ENCODE data around the gene RGS6. TPM values are rescaled to one million over a fixed set of nuclear protein-coding genes. Genes with fewer than 3 reads are reported as not detected.
"Not testable (repeated sequence)": the region's sequence is repeated elsewhere in the genome, so short reads cannot be mapped to it uniquely, and the experiment has no call there.

Gene RGS6
- total RNA-seq: not detected in 2 replicates

DNA sequence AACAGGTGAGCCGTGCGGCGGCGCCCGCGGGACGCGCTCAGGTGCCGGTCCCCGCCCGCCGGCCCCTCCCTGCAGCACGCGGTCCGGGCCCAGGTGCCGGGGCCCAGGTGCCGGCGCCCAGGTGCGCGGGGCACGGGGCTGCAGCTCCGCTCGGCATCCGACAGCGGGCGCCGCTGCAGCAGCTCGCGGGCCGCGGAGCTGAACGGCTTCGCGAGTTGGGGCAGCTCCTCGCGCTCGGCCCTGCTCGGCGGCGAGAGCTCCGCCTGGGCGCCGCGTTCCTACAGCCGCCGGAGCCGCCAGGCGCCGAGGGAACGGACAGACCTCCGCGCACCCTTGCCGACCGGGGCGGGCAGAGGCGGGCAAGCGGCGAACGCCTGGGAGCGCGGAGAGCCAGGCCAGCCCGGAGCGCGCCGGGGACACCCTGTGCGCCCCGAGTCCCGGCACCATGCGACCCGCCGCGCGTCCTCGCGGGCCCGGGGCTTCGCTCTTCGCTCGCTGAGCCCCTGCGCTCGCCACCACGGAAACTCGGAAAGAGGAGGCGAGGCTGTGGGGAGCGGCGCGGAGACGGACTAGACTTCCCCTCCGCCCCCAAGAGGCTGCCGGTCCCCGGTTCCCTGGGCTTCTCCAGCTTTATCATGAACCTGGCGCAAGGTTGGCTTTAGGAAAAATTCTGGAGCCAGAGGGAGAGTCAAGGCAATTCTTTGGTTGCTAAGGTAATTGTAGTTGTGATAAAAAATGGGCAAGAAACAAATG, at the start of gene RGS6:
Gene RGS6, plus strand, starts transcription at position 201 of the 753 bp plus-strand sequence.
- ATAC-seq (ENCODE audit: low read depth) (peak; percentile 37), DNase-seq (peak; percentile 17)
- ChIA-PET CTCF (no interaction called here), POLR2A (no interaction called here)
- no peaks in the 10 kb centered on the region for H3K36me3 Mint-ChIP-seq (ENCODE audit: low read depth)
- TF ChIP-seq, protein P1, sequence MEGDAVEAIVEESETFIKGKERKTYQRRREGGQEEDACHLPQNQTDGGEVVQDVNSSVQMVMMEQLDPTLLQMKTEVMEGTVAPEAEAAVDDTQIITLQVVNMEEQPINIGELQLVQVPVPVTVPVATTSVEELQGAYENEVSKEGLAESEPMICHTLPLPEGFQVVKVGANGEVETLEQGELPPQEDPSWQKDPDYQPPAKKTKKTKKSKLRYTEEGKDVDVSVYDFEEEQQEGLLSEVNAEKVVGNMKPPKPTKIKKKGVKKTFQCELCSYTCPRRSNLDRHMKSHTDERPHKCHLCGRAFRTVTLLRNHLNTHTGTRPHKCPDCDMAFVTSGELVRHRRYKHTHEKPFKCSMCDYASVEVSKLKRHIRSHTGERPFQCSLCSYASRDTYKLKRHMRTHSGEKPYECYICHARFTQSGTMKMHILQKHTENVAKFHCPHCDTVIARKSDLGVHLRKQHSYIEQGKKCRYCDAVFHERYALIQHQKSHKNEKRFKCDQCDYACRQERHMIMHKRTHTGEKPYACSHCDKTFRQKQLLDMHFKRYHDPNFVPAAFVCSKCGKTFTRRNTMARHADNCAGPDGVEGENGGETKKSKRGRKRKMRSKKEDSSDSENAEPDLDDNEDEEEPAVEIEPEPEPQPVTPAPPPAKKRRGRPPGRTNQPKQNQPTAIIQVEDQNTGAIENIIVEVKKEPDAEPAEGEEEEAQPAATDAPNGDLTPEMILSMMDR (IDR thresholded peaks at IDR 0.05): no peak
- H3K9me3 Mint-ChIP-seq: no peaks in the 10 kb centered on the region
- peaks cover 50% of the 10 kb centered on the region for H3K27me3 Mint-ChIP-seq
- H3K4me3 Mint-ChIP-seq: peak within 1 kb of the TSS; percentile 13
- peaks cover 12% of the 10 kb centered on the region for H3K4me1 Mint-ChIP-seq
- H3K27ac Mint-ChIP-seq: no peak within 1 kb of the TSS
- intact Hi-C loops (cut with micrococcal nuclease): no loop called here

DNA sequence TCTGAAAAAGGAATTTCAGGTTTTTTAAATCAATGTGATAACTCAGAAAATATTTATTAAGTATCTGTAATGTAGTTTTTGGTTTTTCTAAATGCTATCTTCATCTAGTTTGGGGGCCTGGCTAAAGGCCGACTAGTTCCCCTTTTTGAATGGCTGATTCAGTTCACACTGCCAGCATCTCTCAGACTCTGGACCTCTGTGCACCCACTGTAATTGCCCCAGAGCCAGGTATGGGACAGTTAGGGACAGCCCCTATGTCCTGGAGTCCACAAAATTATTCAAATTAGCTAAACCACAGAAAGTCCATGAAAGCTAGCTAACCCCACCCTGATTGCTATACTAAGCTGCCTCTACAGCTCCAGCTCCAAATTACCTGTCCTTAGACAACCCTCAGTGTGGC, 49.1 kb upstream of the RGS6 start:
- ATAC-seq (ENCODE audit: low read depth): no peak
- Mint-ChIP-seq H3K4me1 (no peaks in the 10 kb centered on the region), H3K27ac (no peak overlapping the region), H3K27me3 (peaks cover 22% of the 10 kb centered on the region), H3K4me3 (no peak overlapping the region), H3K36me3 (ENCODE audit: low read depth) (no peaks in the 10 kb centered on the region), H3K9me3 (peaks cover 15% of the 10 kb centered on the region)
- intact Hi-C loops (cut with micrococcal nuclease): no loop called here
- ChIA-PET CTCF (no interaction called here), POLR2A (no interaction called here)
- TF ChIP-seq, protein P1 (IDR thresholded peaks at IDR 0.05): no peak
- no peak for DNase-seq

DNA sequence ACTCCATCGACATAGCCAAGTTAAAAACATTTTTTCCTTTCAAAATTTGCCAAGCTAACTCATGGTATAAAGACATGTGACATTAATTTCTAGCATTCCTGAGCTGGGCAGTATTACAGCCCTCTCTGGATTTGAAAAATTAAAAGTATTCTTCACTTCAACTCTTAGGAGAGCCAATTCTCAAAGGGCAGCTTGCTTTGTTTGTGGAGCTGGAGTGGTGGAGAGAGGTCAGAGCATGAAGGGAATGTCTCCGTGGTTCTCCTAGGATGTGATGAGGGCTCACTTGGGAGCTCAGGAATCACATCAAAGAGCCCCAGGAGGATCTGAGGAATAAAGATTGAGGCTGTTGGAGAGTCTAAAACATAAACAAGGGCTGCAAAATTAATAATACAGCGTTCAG, 46.9 kb upstream of the RGS6 start:
- ChIA-PET POLR2A (no interaction called here), CTCF (no interaction called here)
- Mint-ChIP-seq H3K36me3 (ENCODE audit: low read depth) (no peaks in the 10 kb centered on the region), H3K9me3 (peaks cover 9% of the 10 kb centered on the region), H3K27ac (no peak overlapping the region), H3K4me3 (no peak overlapping the region), H3K4me1 (no peaks in the 10 kb centered on the region), H3K27me3 (peaks cover 15% of the 10 kb centered on the region)
- ATAC-seq (ENCODE audit: low read depth) (no peak), DNase-seq (no peak)
- intact Hi-C loops (cut with micrococcal nuclease): no loop called here
- TF ChIP-seq, protein P1 (IDR thresholded peaks at IDR 0.05): no peak

DNA sequence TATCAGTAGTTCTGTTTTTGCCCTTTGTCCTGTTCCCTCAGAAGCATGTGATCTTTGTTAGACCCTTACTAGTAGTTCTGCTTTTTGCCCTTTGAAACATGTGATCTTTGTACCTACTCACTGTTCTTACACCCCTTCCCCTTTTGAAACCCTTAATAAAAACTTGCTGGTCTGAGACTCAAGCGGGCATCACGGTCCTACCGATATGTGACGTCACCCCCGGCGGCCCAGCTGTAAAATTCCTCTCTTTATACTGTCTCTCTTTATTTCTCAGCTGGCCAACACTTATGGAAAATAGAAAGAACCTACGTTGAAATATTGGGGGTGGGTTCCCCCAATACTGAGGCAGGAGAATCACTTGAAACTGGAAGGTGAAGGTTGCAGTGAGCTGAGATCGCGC, 44.4 kb upstream of the RGS6 start:
- CTCF ChIA-PET; H3K27me3 Mint-ChIP-seq; intact Hi-C loops (cut with micrococcal nuclease); H3K4me3 Mint-ChIP-seq; H3K27ac Mint-ChIP-seq; H3K36me3 Mint-ChIP-seq (ENCODE audit: low read depth); DNase-seq; H3K9me3 Mint-ChIP-seq; ATAC-seq (ENCODE audit: low read depth); H3K4me1 Mint-ChIP-seq: not testable (repeated sequence)
- POLR2A ChIA-PET: interaction anchor here (0.7 kb wide), 1 partner anchor 19 kb away, joined by 3 read pairs; no protein-coding TSS in a partner anchor

DNA sequence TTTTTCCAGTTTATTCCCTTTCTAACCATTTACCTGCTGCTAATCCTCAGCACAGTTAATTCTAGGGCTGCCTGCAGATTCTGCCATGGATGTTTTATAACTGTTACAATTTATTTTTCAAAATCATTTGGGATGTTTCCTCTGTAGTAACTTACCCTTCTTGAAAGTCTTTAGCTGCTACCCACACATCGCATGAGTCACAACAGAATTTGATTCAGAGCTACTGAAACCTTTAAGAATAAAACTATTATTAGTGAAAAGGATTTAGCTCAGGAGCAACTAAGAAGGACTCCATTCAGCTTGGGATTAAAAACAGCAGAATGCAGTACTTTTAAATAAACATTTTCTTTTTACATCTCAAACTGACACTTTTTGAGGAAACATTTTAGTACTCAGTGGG, 41.7 kb upstream of the RGS6 start:
- DNase-seq: no peak
- TF ChIP-seq, protein P1 (IDR thresholded peaks at IDR 0.05): no peak
- Mint-ChIP-seq H3K9me3 (peaks cover 9% of the 10 kb centered on the region), H3K27me3 (peaks cover 13% of the 10 kb centered on the region), H3K4me1 (no peaks in the 10 kb centered on the region), H3K36me3 (ENCODE audit: low read depth) (no peaks in the 10 kb centered on the region), H3K27ac (no peak overlapping the region), H3K4me3 (no peak overlapping the region)
- no peak for ATAC-seq (ENCODE audit: low read depth)
- intact Hi-C loops (cut with micrococcal nuclease): no loop called here
- ChIA-PET POLR2A (no interaction called here), CTCF (no interaction called here)

DNA sequence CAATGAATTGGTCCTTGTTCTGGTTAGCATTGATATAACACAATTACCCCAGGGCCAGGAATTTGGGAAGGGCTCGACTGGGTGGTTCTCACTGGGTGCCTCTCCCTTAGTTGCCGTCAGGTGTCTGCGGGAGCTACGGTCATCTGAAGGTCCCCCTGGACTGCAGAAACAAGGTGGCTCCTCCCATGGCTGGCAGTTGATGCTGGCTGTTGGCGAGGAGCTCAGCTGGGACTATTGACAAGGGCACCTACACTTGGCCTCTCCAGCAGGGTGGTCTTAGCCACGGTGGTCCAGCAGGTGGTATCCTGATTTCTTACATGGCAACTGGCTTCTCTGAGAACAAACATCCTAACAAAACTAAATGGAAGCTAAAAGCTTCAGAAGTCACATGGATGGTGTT, 41.0 kb upstream of the RGS6 start:
- Mint-ChIP-seq H3K36me3 (ENCODE audit: low read depth) (no peaks in the 10 kb centered on the region), H3K4me3 (no peak overlapping the region), H3K9me3 (peaks cover 9% of the 10 kb centered on the region), H3K27ac (no peak overlapping the region), H3K4me1 (no peaks in the 10 kb centered on the region), H3K27me3 (peaks cover 13% of the 10 kb centered on the region)
- DNase-seq (no peak), ATAC-seq (ENCODE audit: low read depth) (no peak)
- TF ChIP-seq, protein P1 (IDR thresholded peaks at IDR 0.05): no peak
- intact Hi-C loops (cut with micrococcal nuclease): no loop called here
- ChIA-PET POLR2A (no interaction called here), CTCF (no interaction called here)
